WTC11 (cell line): ENCODE results near the gene ZNF587. TPM values are rescaled to one million over a fixed set of nuclear protein-coding genes. Genes with fewer than 3 reads are reported as not detected.

ENCODE experiments used
- ATAC-seq: fragments of 200-7000 bp; cut with Tn5 transposase; 2 replicates; pipeline ENCODE4 v1.10.0; 2021; ENCODE audit warnings: mild to moderate bottlenecking, moderate library complexity
- CTCF ChIA-PET: fragments of 300-600 bp; sonication (Branson Sonifier 250); formaldehyde crosslinking; loops from one replicate; lab custom pipeline; 2021; ENCODE audit warnings: antibody characterized with exemption; lab: Charles Lee
- POLR2A ChIA-PET: fragments of 350-600 bp; sonication (Branson Sonifier 250); formaldehyde crosslinking; loops from one replicate; lab custom pipeline; 2021; ENCODE audit warnings: antibody characterized with exemption; lab: Charles Lee
- DNase-seq: peaks from one replicate; pipeline ENCODE4 v3.0.0; 2021; ENCODE audit warnings: low spot score
- H3K27ac Mint-ChIP-seq: 2 replicates; pipeline ENCODE4 v1.8.0; 2021; ENCODE audit warnings: mixed read lengths
- H3K27me3 Mint-ChIP-seq: 2 replicates; pipeline ENCODE4 v1.8.0; 2021; ENCODE audit warnings: low read depth, mild to moderate bottlenecking, moderate library complexity, mixed read lengths
- H3K36me3 Mint-ChIP-seq: 2 replicates; pipeline ENCODE4 v1.8.0; 2021; ENCODE audit warnings: mixed read lengths
- H3K4me1 Mint-ChIP-seq: 2 replicates; pipeline ENCODE4 v1.8.0; 2022; ENCODE audit warnings: mixed read lengths
- H3K4me3 Mint-ChIP-seq: 2 replicates; pipeline ENCODE4 v1.8.0; 2021; ENCODE audit warnings: mild to moderate bottlenecking, moderate library complexity, mixed read lengths
- H3K9me3 Mint-ChIP-seq: 2 replicates; pipeline ENCODE4 v1.8.0; 2021; ENCODE audit warnings: mixed read lengths
- EMX1 ChIP-seq: fragments of 250-450 bp; sonication (Bioruptor Pico); IDR thresholded peaks from 2 replicates; pipeline ENCODE4 v1.8.0; 2021; ENCODE audit warnings: mild to moderate bottlenecking
- ESRRA ChIP-seq: sonication (generic); formaldehyde crosslinking; IDR thresholded peaks from 2 replicates; pipeline ENCODE4 v1.8.1; 2022; ENCODE audit warnings: mild to moderate bottlenecking, missing genetic modification reagents, borderline replicate concordance
- FOXJ3 ChIP-seq: sonication (generic); formaldehyde crosslinking; IDR thresholded peaks from 2 replicates; pipeline ENCODE4 v1.9.0; 2021; ENCODE audit warnings: missing genetic modification reagents, mild to moderate bottlenecking, borderline replicate concordance
- MAX ChIP-seq: sonication (generic); formaldehyde crosslinking; IDR thresholded peaks from 2 replicates; pipeline ENCODE4 v1.8.0; 2022; ENCODE audit warnings: mild to moderate bottlenecking, missing genetic modification reagents
- MXD4 ChIP-seq: fragments of 250-450 bp; sonication (Bioruptor Pico); IDR thresholded peaks from 2 replicates; pipeline ENCODE4 v1.8.0; 2021; ENCODE audit warnings: mild to moderate bottlenecking, moderate library complexity, borderline replicate concordance
- MYBL2 ChIP-seq: sonication (generic); formaldehyde crosslinking; IDR thresholded peaks from 2 replicates; pipeline ENCODE4 v1.8.1; 2023; ENCODE audit warnings: mild to moderate bottlenecking, moderate library complexity, missing genetic modification reagents
- NFYB ChIP-seq: sonication (generic); formaldehyde crosslinking; conservative IDR thresholded peaks from 2 replicates; pipeline ENCODE4 v1.8.0; 2022; ENCODE audit warnings: low read depth, missing genetic modification reagents
- NR1H2 ChIP-seq: sonication (generic); formaldehyde crosslinking; IDR thresholded peaks from 2 replicates; pipeline ENCODE4 v1.9.0; 2021; ENCODE audit warnings: mild to moderate bottlenecking, moderate library complexity, missing genetic modification reagents
- NR3C1 ChIP-seq: sonication (generic); formaldehyde crosslinking; conservative IDR thresholded peaks from 2 replicates; pipeline ENCODE4 v1.8.1; 2023; ENCODE audit warnings: low read depth, mild to moderate bottlenecking, missing genetic modification reagents
- PREB ChIP-seq: sonication (generic); formaldehyde crosslinking; IDR thresholded peaks from 2 replicates; pipeline ENCODE4 v1.8.1; 2022; ENCODE audit warnings: mild to moderate bottlenecking, missing genetic modification reagents, moderate library complexity, borderline replicate concordance
- PRRX2 ChIP-seq: fragments of 250-450 bp; sonication (Bioruptor Pico); IDR thresholded peaks from 2 replicates; pipeline ENCODE4 v1.8.0; 2021; ENCODE audit warnings: mild to moderate bottlenecking
- SMAD3 ChIP-seq: sonication (generic); formaldehyde crosslinking; IDR thresholded peaks from 2 replicates; pipeline ENCODE4 v1.8.0; 2022; ENCODE audit warnings: missing genetic modification reagents, mild to moderate bottlenecking, borderline replicate concordance
- STAT6 ChIP-seq: sonication (generic); formaldehyde crosslinking; conservative IDR thresholded peaks from 2 replicates; pipeline ENCODE4 v1.8.1; 2023; ENCODE audit warnings: mild to moderate bottlenecking, low read depth, missing genetic modification reagents, moderate library complexity
- TEAD1 ChIP-seq: sonication (generic); formaldehyde crosslinking; IDR thresholded peaks from 2 replicates; pipeline ENCODE4 v1.8.0; 2022; ENCODE audit warnings: mild to moderate bottlenecking, missing genetic modification reagents
- ZBTB43 ChIP-seq: sonication (generic); formaldehyde crosslinking; IDR thresholded peaks from 2 replicates; pipeline ENCODE4 v1.8.1; 2023; ENCODE audit warnings: mild to moderate bottlenecking, missing genetic modification reagents
- ZNF121 ChIP-seq: sonication (generic); formaldehyde crosslinking; IDR thresholded peaks from 2 replicates; pipeline ENCODE4 v1.8.0; 2023; ENCODE audit warnings: missing genetic modification reagents
- total RNA-seq: library from RNA; stranded (reverse); gene quantifications from 3 replicates; pipeline ENCODE4 v1.2.3, GENCODE V29; 2021
- TF ChIP-seq, protein P1 (sequence below): sonication (generic); formaldehyde crosslinking; IDR thresholded peaks from 2 replicates; pipeline ENCODE4 v1.8.1; 2022; ENCODE audit warnings: low read depth, missing genetic modification reagents, borderline replicate concordance
- TF ChIP-seq, protein P2 (sequence below): sonication (generic); formaldehyde crosslinking; IDR thresholded peaks from 2 replicates; pipeline ENCODE4 v1.8.0; 2023; ENCODE audit warnings: mild to moderate bottlenecking, missing genetic modification reagents
- TF ChIP-seq, protein P3 (sequence below): fragments of 250-450 bp; sonication (Bioruptor Pico); IDR thresholded peaks from 2 replicates; pipeline ENCODE4 v1.8.0; 2021; ENCODE audit warnings: mild to moderate bottlenecking
- TF ChIP-seq, protein P4 (sequence below): fragments of 250-450 bp; sonication (Bioruptor Pico); IDR thresholded peaks from 2 replicates; pipeline ENCODE4 v1.9.0; 2021; ENCODE audit warnings: moderate library complexity, mild to moderate bottlenecking, inconsistent platforms, borderline replicate concordance
- TF ChIP-seq, protein P5 (sequence below): fragments of 200-600 bp; IDR thresholded peaks from 2 replicates; pipeline ENCODE4 v1.8.0; 2022; ENCODE audit warnings: antibody characterized with exemption

The ZNF587 gene
- total RNA-seq, 1 experiment from 2014 or later, result 57.0 TPM

GRCh38 chr19:57825511-57825910, 24.1 kb upstream of the ZNF587 start:
- CTCF ChIA-PET, result no interaction called here
- TF ChIP-seq PRRX2 (no peak), STAT6 (CRISPR knock-in tag) (no peak), ESRRA (CRISPR knock-in tag) (no peak), MAX (CRISPR knock-in tag) (no peak), ZBTB43 (CRISPR knock-in tag) (no peak), MYBL2 (no peak), NFYB (CRISPR knock-in tag) (no peak), MXD4 (no peak), EMX1 (CRISPR knock-in tag) (no peak), SMAD3 (no peak)
- TF ChIP-seq, protein P1, sequence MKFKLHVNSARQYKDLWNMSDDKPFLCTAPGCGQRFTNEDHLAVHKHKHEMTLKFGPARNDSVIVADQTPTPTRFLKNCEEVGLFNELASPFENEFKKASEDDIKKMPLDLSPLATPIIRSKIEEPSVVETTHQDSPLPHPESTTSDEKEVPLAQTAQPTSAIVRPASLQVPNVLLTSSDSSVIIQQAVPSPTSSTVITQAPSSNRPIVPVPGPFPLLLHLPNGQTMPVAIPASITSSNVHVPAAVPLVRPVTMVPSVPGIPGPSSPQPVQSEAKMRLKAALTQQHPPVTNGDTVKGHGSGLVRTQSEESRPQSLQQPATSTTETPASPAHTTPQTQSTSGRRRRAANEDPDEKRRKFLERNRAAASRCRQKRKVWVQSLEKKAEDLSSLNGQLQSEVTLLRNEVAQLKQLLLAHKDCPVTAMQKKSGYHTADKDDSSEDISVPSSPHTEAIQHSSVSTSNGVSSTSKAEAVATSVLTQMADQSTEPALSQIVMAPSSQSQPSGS (CRISPR knock-in tag), result no peak
- TF ChIP-seq, protein P2, sequence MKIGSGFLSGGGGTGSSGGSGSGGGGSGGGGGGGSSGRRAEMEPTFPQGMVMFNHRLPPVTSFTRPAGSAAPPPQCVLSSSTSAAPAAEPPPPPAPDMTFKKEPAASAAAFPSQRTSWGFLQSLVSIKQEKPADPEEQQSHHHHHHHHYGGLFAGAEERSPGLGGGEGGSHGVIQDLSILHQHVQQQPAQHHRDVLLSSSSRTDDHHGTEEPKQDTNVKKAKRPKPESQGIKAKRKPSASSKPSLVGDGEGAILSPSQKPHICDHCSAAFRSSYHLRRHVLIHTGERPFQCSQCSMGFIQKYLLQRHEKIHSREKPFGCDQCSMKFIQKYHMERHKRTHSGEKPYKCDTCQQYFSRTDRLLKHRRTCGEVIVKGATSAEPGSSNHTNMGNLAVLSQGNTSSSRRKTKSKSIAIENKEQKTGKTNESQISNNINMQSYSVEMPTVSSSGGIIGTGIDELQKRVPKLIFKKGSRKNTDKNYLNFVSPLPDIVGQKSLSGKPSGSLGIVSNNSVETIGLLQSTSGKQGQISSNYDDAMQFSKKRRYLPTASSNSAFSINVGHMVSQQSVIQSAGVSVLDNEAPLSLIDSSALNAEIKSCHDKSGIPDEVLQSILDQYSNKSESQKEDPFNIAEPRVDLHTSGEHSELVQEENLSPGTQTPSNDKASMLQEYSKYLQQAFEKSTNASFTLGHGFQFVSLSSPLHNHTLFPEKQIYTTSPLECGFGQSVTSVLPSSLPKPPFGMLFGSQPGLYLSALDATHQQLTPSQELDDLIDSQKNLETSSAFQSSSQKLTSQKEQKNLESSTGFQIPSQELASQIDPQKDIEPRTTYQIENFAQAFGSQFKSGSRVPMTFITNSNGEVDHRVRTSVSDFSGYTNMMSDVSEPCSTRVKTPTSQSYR (CRISPR knock-in tag), result no peak
- TF ChIP-seq, protein P3, sequence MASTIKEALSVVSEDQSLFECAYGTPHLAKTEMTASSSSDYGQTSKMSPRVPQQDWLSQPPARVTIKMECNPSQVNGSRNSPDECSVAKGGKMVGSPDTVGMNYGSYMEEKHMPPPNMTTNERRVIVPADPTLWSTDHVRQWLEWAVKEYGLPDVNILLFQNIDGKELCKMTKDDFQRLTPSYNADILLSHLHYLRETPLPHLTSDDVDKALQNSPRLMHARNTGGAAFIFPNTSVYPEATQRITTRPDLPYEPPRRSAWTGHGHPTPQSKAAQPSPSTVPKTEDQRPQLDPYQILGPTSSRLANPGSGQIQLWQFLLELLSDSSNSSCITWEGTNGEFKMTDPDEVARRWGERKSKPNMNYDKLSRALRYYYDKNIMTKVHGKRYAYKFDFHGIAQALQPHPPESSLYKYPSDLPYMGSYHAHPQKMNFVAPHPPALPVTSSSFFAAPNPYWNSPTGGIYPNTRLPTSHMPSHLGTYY (CRISPR knock-in tag), result no peak
- TF ChIP-seq, protein P4, sequence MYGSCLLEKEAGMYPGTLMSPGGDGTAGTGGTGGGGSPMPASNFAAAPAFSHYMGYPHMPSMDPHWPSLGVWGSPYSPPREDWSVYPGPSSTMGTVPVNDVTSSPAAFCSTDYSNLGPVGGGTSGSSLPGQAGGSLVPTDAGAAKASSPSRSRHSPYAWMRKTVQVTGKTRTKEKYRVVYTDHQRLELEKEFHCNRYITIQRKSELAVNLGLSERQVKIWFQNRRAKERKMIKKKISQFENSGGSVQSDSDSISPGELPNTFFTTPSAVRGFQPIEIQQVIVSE (CRISPR knock-in tag), result no peak
- TF ChIP-seq, all 79 proteins: peak for 0
- H3K4me1 Mint-ChIP-seq, result peaks cover 37% of the 10 kb centered on the region
- DNase-seq, result no peak
- H3K4me3 Mint-ChIP-seq, result no peak overlapping the region
- POLR2A ChIA-PET, result no interaction called here
- H3K27ac Mint-ChIP-seq, result no peak overlapping the region; the same call in 1 of the 2 replicates
- H3K36me3 Mint-ChIP-seq, result peaks cover 16% of the 10 kb centered on the region
- no peaks in the 10 kb centered on the region for H3K9me3 Mint-ChIP-seq
- H3K27me3 Mint-ChIP-seq, result no peaks in the 10 kb centered on the region
- no peak for ATAC-seq

DNA sequence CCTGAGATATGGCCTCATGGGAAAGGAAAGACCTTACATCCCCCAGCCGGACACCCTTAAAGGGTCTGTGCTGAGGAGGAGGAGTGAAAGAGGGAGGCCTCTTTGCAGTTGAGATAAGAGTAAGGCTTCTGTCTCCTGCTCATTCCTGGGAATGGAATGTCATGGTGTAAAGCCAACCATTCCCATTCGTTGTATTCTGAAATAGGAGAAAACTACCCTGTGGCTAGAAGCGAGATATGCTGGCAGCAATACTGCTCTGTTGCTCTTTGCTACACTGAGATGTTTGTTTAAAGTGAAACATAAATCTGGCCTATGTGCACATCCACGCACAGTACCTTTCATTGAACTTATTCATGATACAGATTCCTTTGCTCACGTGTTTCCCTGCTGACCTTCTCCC, 20.3 kb upstream of the ZNF587 start:
- TF ChIP-seq PREB (no peak), ESRRA (CRISPR knock-in tag) (no peak), TEAD1 (CRISPR knock-in tag) (no peak), NR3C1 (CRISPR knock-in tag) (no peak), FOXJ3 (CRISPR knock-in tag) (no peak), NR1H2 (CRISPR knock-in tag) (no peak), ZNF121 (no peak)
- TF ChIP-seq, protein P5, sequence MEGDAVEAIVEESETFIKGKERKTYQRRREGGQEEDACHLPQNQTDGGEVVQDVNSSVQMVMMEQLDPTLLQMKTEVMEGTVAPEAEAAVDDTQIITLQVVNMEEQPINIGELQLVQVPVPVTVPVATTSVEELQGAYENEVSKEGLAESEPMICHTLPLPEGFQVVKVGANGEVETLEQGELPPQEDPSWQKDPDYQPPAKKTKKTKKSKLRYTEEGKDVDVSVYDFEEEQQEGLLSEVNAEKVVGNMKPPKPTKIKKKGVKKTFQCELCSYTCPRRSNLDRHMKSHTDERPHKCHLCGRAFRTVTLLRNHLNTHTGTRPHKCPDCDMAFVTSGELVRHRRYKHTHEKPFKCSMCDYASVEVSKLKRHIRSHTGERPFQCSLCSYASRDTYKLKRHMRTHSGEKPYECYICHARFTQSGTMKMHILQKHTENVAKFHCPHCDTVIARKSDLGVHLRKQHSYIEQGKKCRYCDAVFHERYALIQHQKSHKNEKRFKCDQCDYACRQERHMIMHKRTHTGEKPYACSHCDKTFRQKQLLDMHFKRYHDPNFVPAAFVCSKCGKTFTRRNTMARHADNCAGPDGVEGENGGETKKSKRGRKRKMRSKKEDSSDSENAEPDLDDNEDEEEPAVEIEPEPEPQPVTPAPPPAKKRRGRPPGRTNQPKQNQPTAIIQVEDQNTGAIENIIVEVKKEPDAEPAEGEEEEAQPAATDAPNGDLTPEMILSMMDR, result no peak
- peak overlapping the region; percentile 98; the same call in 1 of the 2 replicates for H3K4me3 Mint-ChIP-seq
- CTCF ChIA-PET, result interaction anchor here (0.7 to 1.5 kb wide), 4 partner anchors 10 to 75 kb away, joined by 4 to 10 read pairs (median 6); partner anchors contain the start of gene ZNF552
- POLR2A ChIA-PET, result interaction anchor here (1.0 to 1.7 kb wide), 4 partner anchors 10 to 60 kb away, joined by 3 to 10 read pairs (median 6); partner anchors contain the start of genes ZNF552, ZNF586 and ZNF587
- ATAC-seq (no peak), DNase-seq (no peak)
- peak overlapping the region; percentile 98 for H3K27ac Mint-ChIP-seq
- peaks cover 23% of the 10 kb centered on the region for H3K36me3 Mint-ChIP-seq
- no peaks in the 10 kb centered on the region for H3K9me3 Mint-ChIP-seq
- H3K4me1 Mint-ChIP-seq, result peaks cover 26% of the 10 kb centered on the region
- H3K27me3 Mint-ChIP-seq, result no peaks in the 10 kb centered on the region
